Esophagus muscularis mucosa (tissue), 4 donors: ENCODE measurements around the gene ZNF480. TPM values are rescaled to one million over a fixed set of nuclear protein-coding genes. Genes with fewer than 3 reads are reported as not detected.

Experiments
- DNase-seq: peaks from one replicate; pipeline ENCODE4 v3.0.0-alpha.2; 2017; ENCODE audit errors: extremely low spot score
- H3K27ac ChIP-seq, 4 donors: fragments of 200-600 bp; sonication (generic); replicated peaks in 1 of 4; 1 replicate in 3 of 4; 2 replicates in 1 of 4; pipeline ENCODE4 v1.5.1; 2016 to 2019; ENCODE audit warnings: mild to moderate bottlenecking in 1 of 4
- H3K27me3 ChIP-seq, 4 donors: fragments of 200-600 bp; sonication (generic); one replicate each; pipeline versions ENCODE4 v1.5.1 to v1.6.0; 2016 to 2019
- H3K36me3 ChIP-seq, 4 donors: fragments of 200-600 bp; sonication (generic); one replicate each; pipeline ENCODE4 v1.5.1; 2016 to 2019
- H3K4me1 ChIP-seq, 4 donors: fragments of 200-600 bp; sonication (generic); one replicate each; pipeline ENCODE4 v1.5.1; 2016 to 2019
- H3K4me3 ChIP-seq, 4 donors: fragments of 200-600 bp; sonication (generic); 1 replicate in 2 of 4; 2 replicates in 2 of 4; pipeline ENCODE4 v1.5.1; 2016 to 2019; ENCODE audit warnings: mild to moderate bottlenecking in 4 of 4, moderate library complexity in 1 of 4
- H3K9me3 ChIP-seq, 4 donors: fragments of 200-600 bp; sonication (generic); 1 replicate in 3 of 4; 2 replicates in 1 of 4; pipeline ENCODE4 v1.5.1; 2016 to 2019
- EP300 ChIP-seq: sonication (generic); formaldehyde crosslinking; IDR thresholded peaks from one replicate; pipeline ENCODE4 v1.6.1; 2017; ENCODE audit warnings: antibody characterized with exemption
- POLR2A ChIP-seq: fragments of 450-650 bp; IDR thresholded peaks from one replicate; pipeline ENCODE4 v1.6.1; 2017; ENCODE audit warnings: antibody characterized with exemption, moderate library complexity, mild to moderate bottlenecking, low read depth
- POLR2AphosphoS5 ChIP-seq, 2 donors: sonication (generic); formaldehyde crosslinking; IDR thresholded peaks; one replicate each; pipeline ENCODE4 v1.6.1; 2017; ENCODE audit warnings: antibody characterized with exemption in 2 of 2
- WGBS: methylation state at CpG from one replicate; pipeline ENCODE4 v1.1.5; 2018; 5-methylcytosine and 5-hydroxymethylcytosine counted together
- intact Hi-C: fragments of 100-400 bp; cut with DNase I; formaldehyde crosslinking; loops from one replicate; pipeline ENCODE4 v1.15.1; 2023
- total RNA-seq, 4 donors: library from RNA; depleted of rRNA; stranded (reverse); fragments of >200 nt; gene quantifications; one replicate each; pipeline versions ENCODE4 v1.1.0 to v1.2.1, GENCODE V29; 2016
- TF ChIP-seq, protein P1 (sequence below), 3 experiments: fragments of 200-600 bp in 2 of 3; fragments of 450-650 bp in 1 of 3; sonication (generic) in 2 of 3; IDR thresholded peaks; one replicate each; pipeline ENCODE4 v1.5.1; 2017 to 2019; ENCODE audit warnings: antibody characterized with exemption in 3 of 3, mild to moderate bottlenecking in 2 of 3, moderate library complexity in 1 of 3

The ZNF480 gene
- total RNA-seq, 4 donors from 2014 or later, result 6.0 to 10.0 (median 7.2) TPM

- peak overlapping the region; percentile 89 to 97 (median 94) for H3K27ac ChIP-seq
- peaks cover 0 to 9% (median 4%) of the 10 kb centered on the region in 4 donors for H3K9me3 ChIP-seq
- no peaks in the 10 kb centered on the region for H3K27me3 ChIP-seq
- no peak for DNase-seq
- 17% methylated on average over 18 of the region's 18 CpGs for WGBS
- TF ChIP-seq, protein P1, sequence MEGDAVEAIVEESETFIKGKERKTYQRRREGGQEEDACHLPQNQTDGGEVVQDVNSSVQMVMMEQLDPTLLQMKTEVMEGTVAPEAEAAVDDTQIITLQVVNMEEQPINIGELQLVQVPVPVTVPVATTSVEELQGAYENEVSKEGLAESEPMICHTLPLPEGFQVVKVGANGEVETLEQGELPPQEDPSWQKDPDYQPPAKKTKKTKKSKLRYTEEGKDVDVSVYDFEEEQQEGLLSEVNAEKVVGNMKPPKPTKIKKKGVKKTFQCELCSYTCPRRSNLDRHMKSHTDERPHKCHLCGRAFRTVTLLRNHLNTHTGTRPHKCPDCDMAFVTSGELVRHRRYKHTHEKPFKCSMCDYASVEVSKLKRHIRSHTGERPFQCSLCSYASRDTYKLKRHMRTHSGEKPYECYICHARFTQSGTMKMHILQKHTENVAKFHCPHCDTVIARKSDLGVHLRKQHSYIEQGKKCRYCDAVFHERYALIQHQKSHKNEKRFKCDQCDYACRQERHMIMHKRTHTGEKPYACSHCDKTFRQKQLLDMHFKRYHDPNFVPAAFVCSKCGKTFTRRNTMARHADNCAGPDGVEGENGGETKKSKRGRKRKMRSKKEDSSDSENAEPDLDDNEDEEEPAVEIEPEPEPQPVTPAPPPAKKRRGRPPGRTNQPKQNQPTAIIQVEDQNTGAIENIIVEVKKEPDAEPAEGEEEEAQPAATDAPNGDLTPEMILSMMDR (IDR thresholded peaks at IDR 0.05), result no peak
- no peak for TF ChIP-seq POLR2A
- no peak for TF ChIP-seq POLR2AphosphoS5 (IDR thresholded peaks at IDR 0.05)
- H3K4me3 ChIP-seq, result peak overlapping the region; percentile 86 to 89 (median 86)
- peaks cover 24 to 41% (median 36%) of the 10 kb centered on the region in 4 donors for H3K36me3 ChIP-seq
- H3K4me1 ChIP-seq, result peaks cover 15 to 21% (median 19%) of the 10 kb centered on the region in 4 donors
- intact Hi-C loops, result loop anchor here (1.0 kb wide), 1 partner anchor 28 kb away; the partner anchor contains the start of gene ZNF766
Measured at GRCh38 chr19:52297601-52298364, 814 bp downstream of the ZNF480 start.

DNA sequence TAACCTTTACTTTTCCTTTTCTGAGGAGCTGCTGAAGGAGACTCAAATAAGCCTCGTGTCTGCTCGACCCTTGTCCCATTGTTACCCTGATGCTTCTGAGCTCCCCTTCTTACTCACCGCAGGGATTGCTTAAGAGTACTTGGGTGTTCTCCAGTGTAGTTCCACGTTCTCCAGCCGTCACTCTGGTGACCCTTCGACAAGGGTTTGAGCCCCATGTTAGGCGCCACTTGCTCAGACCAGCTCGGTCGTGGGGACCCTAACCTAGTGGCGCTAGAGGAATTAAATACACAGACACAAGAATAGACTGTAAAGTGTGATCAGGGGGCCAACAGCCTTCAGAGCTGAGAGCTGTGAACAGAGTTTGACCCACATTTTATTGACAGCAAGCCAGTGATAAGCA lies 10.3 kb downstream of the ZNF480 start:
- peaks cover 84 to 98% (median 92%) of the 10 kb centered on the region in 4 donors for H3K36me3 ChIP-seq
- H3K4me3 ChIP-seq, result no peak overlapping the region
- H3K27ac ChIP-seq, result no peak overlapping the region
- H3K9me3 ChIP-seq, result peaks cover 0 to 98% (median 93%) of the 10 kb centered on the region in 4 donors
- 97% methylated on average over 10 of the region's 10 CpGs for WGBS
- DNase-seq, result no peak
- no peaks in the 10 kb centered on the region for H3K27me3 ChIP-seq
- intact Hi-C loops, result no loop called here
- TF ChIP-seq EP300 (no peak), POLR2A (no peak), POLR2AphosphoS5 (IDR thresholded peaks at IDR 0.05) (no peak)
- no peaks in the 10 kb centered on the region for H3K4me1 ChIP-seq

GRCh38 chr19:52322429-52322828 lies 25.5 kb downstream of the ZNF480 start:
- DNase-seq, result no peak
- Histone ChIP-seq H3K4me3 (no peak overlapping the region), H3K4me1 (no peaks in the 10 kb centered on the region), H3K27ac (no peak overlapping the region), H3K27me3 (no peaks in the 10 kb centered on the region), H3K9me3 (peaks cover 61 to 100% (median 100%) of the 10 kb centered on the region in 4 donors), H3K36me3 (peaks cover 54 to 63% (median 58%) of the 10 kb centered on the region in 4 donors)
- TF ChIP-seq POLR2A (no peak), EP300 (no peak), POLR2AphosphoS5 (IDR thresholded peaks at IDR 0.05) (no peak)
- TF ChIP-seq, protein P1 (IDR thresholded peaks at IDR 0.05), result no peak
- intact Hi-C loops, result no loop called here
- WGBS, result 94% methylated on average over 6 of the region's 6 CpGs

DNA sequence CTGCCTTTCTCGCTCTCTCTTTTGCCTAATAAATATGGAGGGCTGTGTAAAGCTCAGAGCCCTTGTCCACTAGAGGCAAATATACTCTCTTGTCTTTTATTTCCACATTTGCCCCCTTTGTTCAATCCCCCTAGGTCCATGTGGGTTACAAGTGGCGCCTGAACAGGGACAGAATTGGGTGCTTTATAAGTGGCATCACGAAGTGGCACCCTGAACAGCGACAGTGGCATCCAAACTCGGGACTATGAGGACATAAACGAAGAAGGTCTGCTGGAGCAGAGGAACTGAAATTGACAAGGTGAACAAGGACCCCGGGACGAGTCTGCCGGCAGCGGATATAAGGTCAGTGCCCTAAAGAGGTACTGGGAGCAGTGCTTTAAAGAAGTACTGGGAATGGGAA lies 34.8 kb downstream of the ZNF480 start:
- Histone ChIP-seq H3K27me3 (no peaks in the 10 kb centered on the region), H3K4me3 (no peak overlapping the region), H3K27ac (no peak overlapping the region), H3K4me1 (peaks cover 2 to 8% (median 4%) of the 10 kb centered on the region in 4 donors), H3K9me3 (peaks cover 0 to 88% (median 80%) of the 10 kb centered on the region in 4 donors), H3K36me3 (no peaks in the 10 kb centered on the region)
- DNase-seq, result no peak
- intact Hi-C loops, result no loop called here
- TF ChIP-seq EP300, result no peak
- TF ChIP-seq, protein P1 (IDR thresholded peaks at IDR 0.05), result no peak
- TF ChIP-seq POLR2A, result no peak
- no peak for TF ChIP-seq POLR2AphosphoS5 (IDR thresholded peaks at IDR 0.05)
- 96% methylated on average over 10 of the region's 10 CpGs for WGBS

DNA sequence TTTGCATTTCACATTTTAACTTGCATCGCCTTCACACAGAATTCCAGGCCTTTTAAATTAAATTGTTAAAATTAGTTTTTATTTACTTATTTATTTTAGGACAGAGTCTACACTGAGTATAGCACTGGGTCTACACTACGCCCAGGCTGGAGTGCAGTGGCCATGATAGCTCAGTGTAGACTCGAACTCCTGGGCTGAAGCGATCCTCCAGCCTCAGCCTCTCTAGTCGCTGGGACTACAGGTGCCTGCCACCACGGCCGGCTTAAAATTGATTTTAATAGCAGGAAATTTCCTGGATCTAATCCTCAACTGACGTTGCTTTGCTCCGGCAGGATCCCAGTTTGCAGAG lies 38.8 kb downstream of the ZNF480 start:
- intact Hi-C loops, result no loop called here
- DNase-seq, result no peak
- no peak for TF ChIP-seq POLR2AphosphoS5 (IDR thresholded peaks at IDR 0.05)
- no peak for TF ChIP-seq EP300
- TF ChIP-seq, protein P1 (IDR thresholded peaks at IDR 0.05), result no peak
- no peak for TF ChIP-seq POLR2A
- H3K4me1 ChIP-seq, result peaks cover 8 to 14% (median 11%) of the 10 kb centered on the region in 4 donors
- peak overlapping the region; percentile 76 to 81 (median 78) for H3K4me3 ChIP-seq
- no peaks in the 10 kb centered on the region for H3K27me3 ChIP-seq
- WGBS, result 54% methylated on average over 7 of the region's 9 CpGs
- H3K27ac ChIP-seq, result peak overlapping the region; percentile 75 to 88 (median 82)
- peaks cover 0 to 12% (median 0%) of the 10 kb centered on the region in 4 donors for H3K36me3 ChIP-seq
- H3K9me3 ChIP-seq, result peaks cover 0 to 48% (median 40%) of the 10 kb centered on the region in 4 donors
